GM23338 (cell line): ENCODE data around the gene CD79A.

ENCODE experiments used
- CREB1 ChIP-seq: fragments of 250-450 bp; sonication (Bioruptor Pico); IDR thresholded peaks from 2 replicates; pipeline ENCODE4 v1.5.0; 2020; ENCODE audit warnings: low read depth, mild to moderate bottlenecking, moderate library complexity
- EZH2 ChIP-seq: fragments of 200-600 bp; sonication (generic); IDR thresholded peaks from one replicate; pipeline ENCODE4 v1.8.0; 2017; ENCODE audit warnings: antibody characterized with exemption, mild to moderate bottlenecking, low read depth; ENCODE audit not compliant: unreplicated experiment
- EZH2phosphoT487 ChIP-seq: fragments of 200-600 bp; sonication (generic); IDR thresholded peaks from one replicate; pipeline ENCODE4 v1.8.1; 2018; ENCODE audit warnings: antibody characterized with exemption; ENCODE audit not compliant: unreplicated experiment
- JUNB ChIP-seq: IDR thresholded peaks from one replicate; pipeline ENCODE4 v1.6.1; 2016; ENCODE audit warnings: antibody characterized with exemption; ENCODE audit not compliant: unreplicated experiment
- POLR2AphosphoS5 ChIP-seq: IDR thresholded peaks from 2 replicates; pipeline ENCODE4 v1.6.1; 2016; ENCODE audit warnings: antibody characterized with exemption, low read depth
- STAT1 ChIP-seq: IDR thresholded peaks from one replicate; pipeline ENCODE4 v1.6.1; 2016; ENCODE audit warnings: antibody characterized with exemption; ENCODE audit not compliant: unreplicated experiment
- ZNF114 ChIP-seq: fragments of 250-450 bp; sonication (Bioruptor Pico); IDR thresholded peaks from 2 replicates; pipeline ENCODE4 v1.5.0; 2020; ENCODE audit warnings: mild to moderate bottlenecking, moderate library complexity
- ZNF331 ChIP-seq: fragments of 250-450 bp; sonication (Bioruptor Pico); IDR thresholded peaks from 2 replicates; pipeline ENCODE4 v1.5.0; 2020; ENCODE audit warnings: low read depth, mild to moderate bottlenecking, moderate library complexity
- TF ChIP-seq, protein P1 (sequence below), 2 experiments: fragments of 200-600 bp in 1 of 2; sonication (generic) in 1 of 2; conservative IDR thresholded peaks; 2 replicates each; pipeline versions ENCODE4 v1.5.1 to v1.6.1; 2016 to 2017; ENCODE audit warnings: antibody characterized with exemption in 2 of 2, low read depth in 2 of 2, mild to moderate bottlenecking in 2 of 2, moderate library complexity in 1 of 2
- TF ChIP-seq, protein P2 (sequence below): IDR thresholded peaks from one replicate; pipeline ENCODE4 v1.6.1; 2018; ENCODE audit warnings: antibody characterized with exemption; ENCODE audit not compliant: unreplicated experiment
- TF ChIP-seq, protein P3 (sequence below): fragments of 250-450 bp; sonication (Bioruptor Pico); IDR thresholded peaks from 2 replicates; pipeline ENCODE4 v1.5.0; 2020; ENCODE audit warnings: mild to moderate bottlenecking, moderate library complexity

DNA sequence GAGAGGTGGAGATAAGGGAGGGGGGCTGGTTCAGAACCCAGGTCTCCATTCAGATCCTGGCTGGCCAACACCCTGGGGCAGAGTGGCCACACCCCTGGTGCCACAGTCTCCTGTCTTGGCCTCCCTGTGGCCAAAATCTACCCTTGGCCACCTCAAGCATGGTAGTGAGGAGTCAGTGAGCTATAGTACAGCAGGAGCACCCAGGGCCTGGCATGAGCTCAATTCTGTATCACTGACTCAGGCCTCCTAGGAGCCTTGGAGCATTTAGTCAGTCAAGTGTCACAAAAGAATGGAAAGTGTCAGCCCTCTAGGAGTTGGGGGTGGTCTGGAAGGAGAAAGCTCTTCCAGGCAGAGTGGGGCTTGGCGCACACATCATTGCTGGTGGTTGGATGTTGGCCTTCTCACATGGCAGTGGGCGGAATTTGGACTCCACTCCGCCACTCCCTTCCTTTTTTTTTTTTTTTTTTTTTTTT, 6.6 kb upstream of the CD79A start:
- TF ChIP-seq, protein P1, sequence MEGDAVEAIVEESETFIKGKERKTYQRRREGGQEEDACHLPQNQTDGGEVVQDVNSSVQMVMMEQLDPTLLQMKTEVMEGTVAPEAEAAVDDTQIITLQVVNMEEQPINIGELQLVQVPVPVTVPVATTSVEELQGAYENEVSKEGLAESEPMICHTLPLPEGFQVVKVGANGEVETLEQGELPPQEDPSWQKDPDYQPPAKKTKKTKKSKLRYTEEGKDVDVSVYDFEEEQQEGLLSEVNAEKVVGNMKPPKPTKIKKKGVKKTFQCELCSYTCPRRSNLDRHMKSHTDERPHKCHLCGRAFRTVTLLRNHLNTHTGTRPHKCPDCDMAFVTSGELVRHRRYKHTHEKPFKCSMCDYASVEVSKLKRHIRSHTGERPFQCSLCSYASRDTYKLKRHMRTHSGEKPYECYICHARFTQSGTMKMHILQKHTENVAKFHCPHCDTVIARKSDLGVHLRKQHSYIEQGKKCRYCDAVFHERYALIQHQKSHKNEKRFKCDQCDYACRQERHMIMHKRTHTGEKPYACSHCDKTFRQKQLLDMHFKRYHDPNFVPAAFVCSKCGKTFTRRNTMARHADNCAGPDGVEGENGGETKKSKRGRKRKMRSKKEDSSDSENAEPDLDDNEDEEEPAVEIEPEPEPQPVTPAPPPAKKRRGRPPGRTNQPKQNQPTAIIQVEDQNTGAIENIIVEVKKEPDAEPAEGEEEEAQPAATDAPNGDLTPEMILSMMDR (conservative IDR thresholded peaks at IDR 0.05; ENCODE audit: low read depth in 2 of 2), result no peak
- peak; percentile 13; the same call in 1 of the 2 replicates for TF ChIP-seq POLR2AphosphoS5
- TF ChIP-seq EZH2phosphoT487, result no peak
- TF ChIP-seq, protein P2, sequence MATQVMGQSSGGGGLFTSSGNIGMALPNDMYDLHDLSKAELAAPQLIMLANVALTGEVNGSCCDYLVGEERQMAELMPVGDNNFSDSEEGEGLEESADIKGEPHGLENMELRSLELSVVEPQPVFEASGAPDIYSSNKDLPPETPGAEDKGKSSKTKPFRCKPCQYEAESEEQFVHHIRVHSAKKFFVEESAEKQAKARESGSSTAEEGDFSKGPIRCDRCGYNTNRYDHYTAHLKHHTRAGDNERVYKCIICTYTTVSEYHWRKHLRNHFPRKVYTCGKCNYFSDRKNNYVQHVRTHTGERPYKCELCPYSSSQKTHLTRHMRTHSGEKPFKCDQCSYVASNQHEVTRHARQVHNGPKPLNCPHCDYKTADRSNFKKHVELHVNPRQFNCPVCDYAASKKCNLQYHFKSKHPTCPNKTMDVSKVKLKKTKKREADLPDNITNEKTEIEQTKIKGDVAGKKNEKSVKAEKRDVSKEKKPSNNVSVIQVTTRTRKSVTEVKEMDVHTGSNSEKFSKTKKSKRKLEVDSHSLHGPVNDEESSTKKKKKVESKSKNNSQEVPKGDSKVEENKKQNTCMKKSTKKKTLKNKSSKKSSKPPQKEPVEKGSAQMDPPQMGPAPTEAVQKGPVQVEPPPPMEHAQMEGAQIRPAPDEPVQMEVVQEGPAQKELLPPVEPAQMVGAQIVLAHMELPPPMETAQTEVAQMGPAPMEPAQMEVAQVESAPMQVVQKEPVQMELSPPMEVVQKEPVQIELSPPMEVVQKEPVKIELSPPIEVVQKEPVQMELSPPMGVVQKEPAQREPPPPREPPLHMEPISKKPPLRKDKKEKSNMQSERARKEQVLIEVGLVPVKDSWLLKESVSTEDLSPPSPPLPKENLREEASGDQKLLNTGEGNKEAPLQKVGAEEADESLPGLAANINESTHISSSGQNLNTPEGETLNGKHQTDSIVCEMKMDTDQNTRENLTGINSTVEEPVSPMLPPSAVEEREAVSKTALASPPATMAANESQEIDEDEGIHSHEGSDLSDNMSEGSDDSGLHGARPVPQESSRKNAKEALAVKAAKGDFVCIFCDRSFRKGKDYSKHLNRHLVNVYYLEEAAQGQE, result no peak
- TF ChIP-seq EZH2, result no peak
- TF ChIP-seq CREB1 (CRISPR knock-in tag), result no peak
- TF ChIP-seq ZNF114 (CRISPR knock-in tag), result no peak
- TF ChIP-seq JUNB, result no peak
- no peak for TF ChIP-seq STAT1
- TF ChIP-seq, protein P3, sequence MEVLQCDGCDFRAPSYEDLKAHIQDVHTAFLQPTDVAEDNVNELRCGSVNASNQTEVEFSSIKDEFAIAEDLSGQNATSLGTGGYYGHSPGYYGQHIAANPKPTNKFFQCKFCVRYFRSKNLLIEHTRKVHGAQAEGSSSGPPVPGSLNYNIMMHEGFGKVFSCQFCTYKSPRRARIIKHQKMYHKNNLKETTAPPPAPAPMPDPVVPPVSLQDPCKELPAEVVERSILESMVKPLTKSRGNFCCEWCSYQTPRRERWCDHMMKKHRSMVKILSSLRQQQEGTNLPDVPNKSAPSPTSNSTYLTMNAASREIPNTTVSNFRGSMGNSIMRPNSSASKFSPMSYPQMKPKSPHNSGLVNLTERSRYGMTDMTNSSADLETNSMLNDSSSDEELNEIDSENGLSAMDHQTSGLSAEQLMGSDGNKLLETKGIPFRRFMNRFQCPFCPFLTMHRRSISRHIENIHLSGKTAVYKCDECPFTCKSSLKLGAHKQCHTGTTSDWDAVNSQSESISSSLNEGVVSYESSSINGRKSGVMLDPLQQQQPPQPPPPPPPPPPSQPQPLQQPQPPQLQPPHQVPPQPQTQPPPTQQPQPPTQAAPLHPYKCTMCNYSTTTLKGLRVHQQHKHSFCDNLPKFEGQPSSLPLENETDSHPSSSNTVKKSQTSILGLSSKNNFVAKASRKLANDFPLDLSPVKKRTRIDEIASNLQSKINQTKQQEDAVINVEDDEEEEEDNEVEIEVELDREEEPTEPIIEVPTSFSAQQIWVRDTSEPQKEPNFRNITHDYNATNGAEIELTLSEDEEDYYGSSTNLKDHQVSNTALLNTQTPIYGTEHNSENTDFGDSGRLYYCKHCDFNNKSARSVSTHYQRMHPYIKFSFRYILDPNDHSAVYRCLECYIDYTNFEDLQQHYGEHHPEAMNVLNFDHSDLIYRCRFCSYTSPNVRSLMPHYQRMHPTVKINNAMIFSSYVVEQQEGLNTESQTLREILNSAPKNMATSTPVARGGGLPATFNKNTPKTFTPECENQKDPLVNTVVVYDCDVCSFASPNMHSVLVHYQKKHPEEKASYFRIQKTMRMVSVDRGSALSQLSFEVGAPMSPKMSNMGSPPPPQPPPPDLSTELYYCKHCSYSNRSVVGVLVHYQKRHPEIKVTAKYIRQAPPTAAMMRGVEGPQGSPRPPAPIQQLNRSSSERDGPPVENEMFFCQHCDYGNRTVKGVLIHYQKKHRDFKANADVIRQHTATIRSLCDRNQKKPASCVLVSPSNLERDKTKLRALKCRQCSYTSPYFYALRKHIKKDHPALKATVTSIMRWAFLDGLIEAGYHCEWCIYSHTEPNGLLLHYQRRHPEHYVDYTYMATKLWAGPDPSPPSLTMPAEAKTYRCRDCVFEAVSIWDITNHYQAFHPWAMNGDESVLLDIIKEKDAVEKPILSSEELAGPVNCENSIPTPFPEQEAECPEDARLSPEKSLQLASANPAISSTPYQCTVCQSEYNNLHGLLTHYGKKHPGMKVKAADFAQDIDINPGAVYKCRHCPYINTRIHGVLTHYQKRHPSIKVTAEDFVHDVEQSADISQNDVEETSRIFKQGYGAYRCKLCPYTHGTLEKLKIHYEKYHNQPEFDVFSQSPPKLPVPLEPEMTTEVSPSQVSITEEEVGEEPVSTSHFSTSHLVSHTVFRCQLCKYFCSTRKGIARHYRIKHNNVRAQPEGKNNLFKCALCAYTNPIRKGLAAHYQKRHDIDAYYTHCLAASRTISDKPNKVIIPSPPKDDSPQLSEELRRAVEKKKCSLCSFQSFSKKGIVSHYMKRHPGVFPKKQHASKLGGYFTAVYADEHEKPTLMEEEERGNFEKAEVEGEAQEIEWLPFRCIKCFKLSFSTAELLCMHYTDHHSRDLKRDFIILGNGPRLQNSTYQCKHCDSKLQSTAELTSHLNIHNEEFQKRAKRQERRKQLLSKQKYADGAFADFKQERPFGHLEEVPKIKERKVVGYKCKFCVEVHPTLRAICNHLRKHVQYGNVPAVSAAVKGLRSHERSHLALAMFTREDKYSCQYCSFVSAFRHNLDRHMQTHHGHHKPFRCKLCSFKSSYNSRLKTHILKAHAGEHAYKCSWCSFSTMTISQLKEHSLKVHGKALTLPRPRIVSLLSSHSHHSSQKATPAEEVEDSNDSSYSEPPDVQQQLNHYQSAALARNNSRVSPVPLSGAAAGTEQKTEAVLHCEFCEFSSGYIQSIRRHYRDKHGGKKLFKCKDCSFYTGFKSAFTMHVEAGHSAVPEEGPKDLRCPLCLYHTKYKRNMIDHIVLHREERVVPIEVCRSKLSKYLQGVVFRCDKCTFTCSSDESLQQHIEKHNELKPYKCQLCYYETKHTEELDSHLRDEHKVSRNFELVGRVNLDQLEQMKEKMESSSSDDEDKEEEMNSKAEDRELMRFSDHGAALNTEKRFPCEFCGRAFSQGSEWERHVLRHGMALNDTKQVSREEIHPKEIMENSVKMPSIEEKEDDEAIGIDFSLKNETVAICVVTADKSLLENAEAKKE, result no peak
- no peak for TF ChIP-seq ZNF331 (CRISPR knock-in tag)
